Measurements from ENCODE around the gene FBP2.

DNA sequence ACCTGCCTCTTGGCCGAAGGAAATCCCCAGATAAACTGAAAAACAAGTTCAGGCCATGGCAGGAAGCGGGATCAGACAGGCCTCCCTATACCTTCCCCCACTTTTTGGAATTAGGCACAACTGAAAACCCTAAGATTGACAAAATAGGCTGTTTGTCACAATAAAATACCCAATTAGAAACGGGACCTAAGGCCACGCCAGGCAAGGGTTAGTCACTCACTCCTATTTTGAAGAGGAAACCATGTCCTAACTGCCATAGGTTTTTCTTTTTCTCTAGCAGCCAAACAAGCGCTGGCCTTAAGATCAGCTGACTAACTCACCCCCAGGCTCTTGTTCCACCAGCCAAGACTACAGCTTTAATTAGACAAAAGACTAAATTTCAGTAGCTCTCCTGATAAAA, 11.9 kb downstream of the FBP2 start:
- TF ChIP-seq, protein P1, sequence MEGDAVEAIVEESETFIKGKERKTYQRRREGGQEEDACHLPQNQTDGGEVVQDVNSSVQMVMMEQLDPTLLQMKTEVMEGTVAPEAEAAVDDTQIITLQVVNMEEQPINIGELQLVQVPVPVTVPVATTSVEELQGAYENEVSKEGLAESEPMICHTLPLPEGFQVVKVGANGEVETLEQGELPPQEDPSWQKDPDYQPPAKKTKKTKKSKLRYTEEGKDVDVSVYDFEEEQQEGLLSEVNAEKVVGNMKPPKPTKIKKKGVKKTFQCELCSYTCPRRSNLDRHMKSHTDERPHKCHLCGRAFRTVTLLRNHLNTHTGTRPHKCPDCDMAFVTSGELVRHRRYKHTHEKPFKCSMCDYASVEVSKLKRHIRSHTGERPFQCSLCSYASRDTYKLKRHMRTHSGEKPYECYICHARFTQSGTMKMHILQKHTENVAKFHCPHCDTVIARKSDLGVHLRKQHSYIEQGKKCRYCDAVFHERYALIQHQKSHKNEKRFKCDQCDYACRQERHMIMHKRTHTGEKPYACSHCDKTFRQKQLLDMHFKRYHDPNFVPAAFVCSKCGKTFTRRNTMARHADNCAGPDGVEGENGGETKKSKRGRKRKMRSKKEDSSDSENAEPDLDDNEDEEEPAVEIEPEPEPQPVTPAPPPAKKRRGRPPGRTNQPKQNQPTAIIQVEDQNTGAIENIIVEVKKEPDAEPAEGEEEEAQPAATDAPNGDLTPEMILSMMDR (conservative IDR thresholded peaks at IDR 0.05; ENCODE audit: low read depth in 2 of 2), result no peak
- TF ChIP-seq EZH2 (IDR thresholded peaks at IDR 0.05; ENCODE audit: low read depth, unreplicated experiment), result no peak
- no peak for TF ChIP-seq CREB1 (CRISPR knock-in tag; IDR thresholded peaks at IDR 0.05; ENCODE audit: low read depth)
- TF ChIP-seq, protein P2, sequence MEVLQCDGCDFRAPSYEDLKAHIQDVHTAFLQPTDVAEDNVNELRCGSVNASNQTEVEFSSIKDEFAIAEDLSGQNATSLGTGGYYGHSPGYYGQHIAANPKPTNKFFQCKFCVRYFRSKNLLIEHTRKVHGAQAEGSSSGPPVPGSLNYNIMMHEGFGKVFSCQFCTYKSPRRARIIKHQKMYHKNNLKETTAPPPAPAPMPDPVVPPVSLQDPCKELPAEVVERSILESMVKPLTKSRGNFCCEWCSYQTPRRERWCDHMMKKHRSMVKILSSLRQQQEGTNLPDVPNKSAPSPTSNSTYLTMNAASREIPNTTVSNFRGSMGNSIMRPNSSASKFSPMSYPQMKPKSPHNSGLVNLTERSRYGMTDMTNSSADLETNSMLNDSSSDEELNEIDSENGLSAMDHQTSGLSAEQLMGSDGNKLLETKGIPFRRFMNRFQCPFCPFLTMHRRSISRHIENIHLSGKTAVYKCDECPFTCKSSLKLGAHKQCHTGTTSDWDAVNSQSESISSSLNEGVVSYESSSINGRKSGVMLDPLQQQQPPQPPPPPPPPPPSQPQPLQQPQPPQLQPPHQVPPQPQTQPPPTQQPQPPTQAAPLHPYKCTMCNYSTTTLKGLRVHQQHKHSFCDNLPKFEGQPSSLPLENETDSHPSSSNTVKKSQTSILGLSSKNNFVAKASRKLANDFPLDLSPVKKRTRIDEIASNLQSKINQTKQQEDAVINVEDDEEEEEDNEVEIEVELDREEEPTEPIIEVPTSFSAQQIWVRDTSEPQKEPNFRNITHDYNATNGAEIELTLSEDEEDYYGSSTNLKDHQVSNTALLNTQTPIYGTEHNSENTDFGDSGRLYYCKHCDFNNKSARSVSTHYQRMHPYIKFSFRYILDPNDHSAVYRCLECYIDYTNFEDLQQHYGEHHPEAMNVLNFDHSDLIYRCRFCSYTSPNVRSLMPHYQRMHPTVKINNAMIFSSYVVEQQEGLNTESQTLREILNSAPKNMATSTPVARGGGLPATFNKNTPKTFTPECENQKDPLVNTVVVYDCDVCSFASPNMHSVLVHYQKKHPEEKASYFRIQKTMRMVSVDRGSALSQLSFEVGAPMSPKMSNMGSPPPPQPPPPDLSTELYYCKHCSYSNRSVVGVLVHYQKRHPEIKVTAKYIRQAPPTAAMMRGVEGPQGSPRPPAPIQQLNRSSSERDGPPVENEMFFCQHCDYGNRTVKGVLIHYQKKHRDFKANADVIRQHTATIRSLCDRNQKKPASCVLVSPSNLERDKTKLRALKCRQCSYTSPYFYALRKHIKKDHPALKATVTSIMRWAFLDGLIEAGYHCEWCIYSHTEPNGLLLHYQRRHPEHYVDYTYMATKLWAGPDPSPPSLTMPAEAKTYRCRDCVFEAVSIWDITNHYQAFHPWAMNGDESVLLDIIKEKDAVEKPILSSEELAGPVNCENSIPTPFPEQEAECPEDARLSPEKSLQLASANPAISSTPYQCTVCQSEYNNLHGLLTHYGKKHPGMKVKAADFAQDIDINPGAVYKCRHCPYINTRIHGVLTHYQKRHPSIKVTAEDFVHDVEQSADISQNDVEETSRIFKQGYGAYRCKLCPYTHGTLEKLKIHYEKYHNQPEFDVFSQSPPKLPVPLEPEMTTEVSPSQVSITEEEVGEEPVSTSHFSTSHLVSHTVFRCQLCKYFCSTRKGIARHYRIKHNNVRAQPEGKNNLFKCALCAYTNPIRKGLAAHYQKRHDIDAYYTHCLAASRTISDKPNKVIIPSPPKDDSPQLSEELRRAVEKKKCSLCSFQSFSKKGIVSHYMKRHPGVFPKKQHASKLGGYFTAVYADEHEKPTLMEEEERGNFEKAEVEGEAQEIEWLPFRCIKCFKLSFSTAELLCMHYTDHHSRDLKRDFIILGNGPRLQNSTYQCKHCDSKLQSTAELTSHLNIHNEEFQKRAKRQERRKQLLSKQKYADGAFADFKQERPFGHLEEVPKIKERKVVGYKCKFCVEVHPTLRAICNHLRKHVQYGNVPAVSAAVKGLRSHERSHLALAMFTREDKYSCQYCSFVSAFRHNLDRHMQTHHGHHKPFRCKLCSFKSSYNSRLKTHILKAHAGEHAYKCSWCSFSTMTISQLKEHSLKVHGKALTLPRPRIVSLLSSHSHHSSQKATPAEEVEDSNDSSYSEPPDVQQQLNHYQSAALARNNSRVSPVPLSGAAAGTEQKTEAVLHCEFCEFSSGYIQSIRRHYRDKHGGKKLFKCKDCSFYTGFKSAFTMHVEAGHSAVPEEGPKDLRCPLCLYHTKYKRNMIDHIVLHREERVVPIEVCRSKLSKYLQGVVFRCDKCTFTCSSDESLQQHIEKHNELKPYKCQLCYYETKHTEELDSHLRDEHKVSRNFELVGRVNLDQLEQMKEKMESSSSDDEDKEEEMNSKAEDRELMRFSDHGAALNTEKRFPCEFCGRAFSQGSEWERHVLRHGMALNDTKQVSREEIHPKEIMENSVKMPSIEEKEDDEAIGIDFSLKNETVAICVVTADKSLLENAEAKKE (CRISPR knock-in tag; IDR thresholded peaks at IDR 0.05), result no peak
- TF ChIP-seq, protein P3, sequence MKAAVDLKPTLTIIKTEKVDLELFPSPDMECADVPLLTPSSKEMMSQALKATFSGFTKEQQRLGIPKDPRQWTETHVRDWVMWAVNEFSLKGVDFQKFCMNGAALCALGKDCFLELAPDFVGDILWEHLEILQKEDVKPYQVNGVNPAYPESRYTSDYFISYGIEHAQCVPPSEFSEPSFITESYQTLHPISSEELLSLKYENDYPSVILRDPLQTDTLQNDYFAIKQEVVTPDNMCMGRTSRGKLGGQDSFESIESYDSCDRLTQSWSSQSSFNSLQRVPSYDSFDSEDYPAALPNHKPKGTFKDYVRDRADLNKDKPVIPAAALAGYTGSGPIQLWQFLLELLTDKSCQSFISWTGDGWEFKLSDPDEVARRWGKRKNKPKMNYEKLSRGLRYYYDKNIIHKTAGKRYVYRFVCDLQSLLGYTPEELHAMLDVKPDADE (IDR thresholded peaks at IDR 0.05), result no peak
